ENCODE data around the gene ZNF319. TPM values are rescaled to one million over a fixed set of nuclear protein-coding genes. Genes with fewer than 3 reads are reported as not detected.

Gene ZNF319
- total RNA-seq, 4 donors from 2014 or later, result 8.1 to 12.1 (median 8.6) TPM

GRCh38 chr16:58046054-58046881 is 45.8 kb upstream of the ZNF319 start:
- intact Hi-C loops (cut with DNase I; ENCODE audit: low total_unique reads), result no loop called here
- WGBS, 2 donors, result 80 to 81% methylated on average over 16 of the region's 16 CpGs
- DNase-seq (ENCODE audit: low spot score in 2 of 2), result no peak
- no peak overlapping the region for H3K4me3 ChIP-seq (ENCODE audit: low read depth, poor library complexity, severe bottlenecking)
- no peak for TF ChIP-seq CTCF (IDR thresholded peaks at IDR 0.05)
- no peak for TF ChIP-seq POLR2A (IDR thresholded peaks at IDR 0.05)

GRCh38 chr16:58045096-58045495 is 44.6 kb upstream of the ZNF319 start:
- WGBS, 2 donors, result 91 to 92% methylated on average over 31 of the region's 31 CpGs
- TF ChIP-seq CTCF (IDR thresholded peaks at IDR 0.05) (no peak), POLR2A (IDR thresholded peaks at IDR 0.05) (no peak)
- no peak overlapping the region for H3K4me3 ChIP-seq (ENCODE audit: low read depth, poor library complexity, severe bottlenecking)
- no peak for DNase-seq (ENCODE audit: low spot score in 2 of 2)
- intact Hi-C loops (cut with DNase I; ENCODE audit: low total_unique reads), result no loop called here

- intact Hi-C loops (cut with DNase I; ENCODE audit: low total_unique reads), result no loop called here
- 92 to 96% methylated on average over 8 to 9 of the region's 9 CpGs for WGBS, 2 donors
- H3K4me3 ChIP-seq (ENCODE audit: low read depth, poor library complexity, severe bottlenecking), result no peak overlapping the region
- TF ChIP-seq POLR2A (IDR thresholded peaks at IDR 0.05), result no peak
- TF ChIP-seq CTCF (IDR thresholded peaks at IDR 0.05), result no peak
- DNase-seq (ENCODE audit: low spot score in 2 of 2), result no peak
Observed at GRCh38 chr16:58044266-58045019, 44.0 kb upstream of the ZNF319 start.

GRCh38 chr16:58043571-58044155 is 43.2 kb upstream of the ZNF319 start:
- 87 to 88% methylated on average over 7 of the region's 7 CpGs for WGBS, 2 donors
- no peak overlapping the region for H3K4me3 ChIP-seq (ENCODE audit: low read depth, poor library complexity, severe bottlenecking)
- no peak for DNase-seq (ENCODE audit: low spot score in 2 of 2)
- TF ChIP-seq POLR2A (IDR thresholded peaks at IDR 0.05) (no peak), CTCF (IDR thresholded peaks at IDR 0.05) (no peak)
- intact Hi-C loops (cut with DNase I; ENCODE audit: low total_unique reads), result no loop called here

GRCh38 chr16:58042886-58043515 is 42.5 kb upstream of the ZNF319 start:
- 95 to 96% methylated on average over 13 to 16 of the region's 16 CpGs for WGBS, 2 donors
- DNase-seq (ENCODE audit: low spot score in 2 of 2), result no peak

More at GRCh38 chr16:58042886-58043515, 42.5 kb upstream of the ZNF319 start:
- H3K4me3 ChIP-seq (ENCODE audit: low read depth, poor library complexity, severe bottlenecking), result no peak overlapping the region
- intact Hi-C loops (cut with DNase I; ENCODE audit: low total_unique reads), result no loop called here
- TF ChIP-seq CTCF (IDR thresholded peaks at IDR 0.05) (no peak), POLR2A (IDR thresholded peaks at IDR 0.05) (no peak)
